HG02852 (cell line): ENCODE measurements around the gene BCAR3.
"Not testable (repeated sequence)": the region's sequence is repeated elsewhere in the genome, so short reads cannot be mapped to it uniquely, and the experiment has no call there.

Experiments
- ATAC-seq: cut with Tn5 transposase; IDR thresholded peaks from one replicate; pipeline ENCODE4 v1.9.1; 2021; ENCODE audit warnings: mild to moderate bottlenecking, moderate library complexity; ENCODE audit not compliant: unreplicated experiment

The BCAR3 gene

DNA sequence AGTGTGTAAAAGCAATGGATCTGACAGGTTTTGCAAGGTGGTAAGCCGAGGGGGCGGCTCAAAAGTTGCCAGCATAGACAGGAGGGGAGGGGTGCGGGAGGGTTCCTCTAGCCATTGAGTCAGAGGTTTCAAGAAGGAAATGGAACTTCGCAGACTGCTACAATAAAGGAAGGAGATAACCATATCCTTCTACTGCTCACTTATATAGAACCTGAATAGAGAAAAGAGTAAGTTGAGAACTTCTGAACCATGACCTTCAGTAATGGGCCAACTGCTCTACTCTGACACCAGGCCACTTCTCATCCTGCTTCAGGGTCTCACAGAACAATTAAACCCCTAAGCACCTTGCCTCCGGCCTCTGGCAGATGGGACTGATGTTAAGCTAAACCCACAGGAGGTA, 26.3 kb upstream of the BCAR3 start:
- peak; percentile 58 for ATAC-seq

DNA sequence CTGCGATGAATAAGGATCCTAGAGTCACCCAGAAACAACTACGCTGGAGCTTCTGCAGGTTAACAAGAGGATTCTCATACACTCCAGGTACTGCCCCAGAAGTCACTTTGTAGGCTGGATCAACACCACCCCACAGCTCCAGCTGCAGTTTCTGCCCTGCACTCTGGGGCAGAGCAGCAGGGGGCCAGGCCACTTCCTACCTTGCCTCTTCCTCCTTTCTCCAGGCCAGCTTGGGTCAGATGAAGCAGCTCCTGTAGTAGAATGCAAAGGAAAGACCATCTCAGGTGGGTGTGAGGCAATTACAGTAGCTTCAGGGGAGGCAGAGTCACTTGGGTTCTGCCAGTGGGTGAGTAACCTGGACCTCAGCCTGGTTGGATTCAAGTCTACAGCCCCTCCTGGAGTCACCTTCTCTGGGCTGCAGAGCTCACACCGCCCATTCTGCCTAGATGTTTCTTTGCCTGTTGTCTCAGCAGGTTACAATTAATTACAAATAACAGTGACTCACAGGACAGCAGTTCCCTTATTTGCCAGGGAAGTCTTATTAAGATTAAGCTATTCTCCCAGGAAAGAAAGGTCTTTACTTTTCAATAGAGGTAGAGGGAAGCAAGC, 24.4 kb upstream of the BCAR3 start:
- no peak for ATAC-seq

DNA sequence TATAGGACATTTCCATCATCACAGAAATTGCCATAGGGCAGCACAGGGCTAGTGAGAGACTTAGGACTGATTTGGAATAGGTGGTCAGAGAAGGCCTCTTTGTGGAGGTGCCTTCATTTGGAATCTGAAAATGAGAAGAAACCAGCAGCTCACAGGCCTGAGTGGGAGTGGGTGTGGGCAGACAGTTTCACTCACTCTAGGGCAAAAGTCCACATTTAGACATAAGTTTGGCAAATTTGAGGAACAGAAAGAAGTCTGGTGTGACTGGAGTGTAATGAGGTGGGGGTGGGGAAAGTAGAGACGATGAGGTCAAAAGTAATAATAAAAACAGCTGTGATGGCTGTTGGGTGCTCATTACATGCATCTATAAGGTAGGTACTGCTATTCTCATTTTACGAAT, 22.4 kb upstream of the BCAR3 start:
- ATAC-seq, result peak; percentile 48

DNA sequence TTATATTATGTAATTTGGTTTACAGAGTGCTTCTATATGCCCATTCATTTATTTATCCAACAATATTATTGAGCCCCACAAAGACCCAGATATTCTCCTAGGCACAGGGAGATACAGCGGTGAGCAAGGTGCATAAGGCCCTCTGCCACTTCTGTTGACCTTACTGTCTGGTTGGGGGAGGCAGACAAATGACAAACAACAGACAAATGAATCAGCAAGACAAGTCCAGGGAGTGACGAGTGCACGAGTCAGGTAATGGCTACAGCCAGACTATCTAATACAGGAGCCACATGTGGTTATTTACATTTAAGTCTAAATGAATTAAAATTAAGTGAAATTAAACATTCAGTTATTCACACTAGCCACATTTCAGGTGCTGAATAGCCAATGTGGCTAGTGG, 22.0 kb upstream of the BCAR3 start:
- peak; percentile 10 for ATAC-seq

DNA sequence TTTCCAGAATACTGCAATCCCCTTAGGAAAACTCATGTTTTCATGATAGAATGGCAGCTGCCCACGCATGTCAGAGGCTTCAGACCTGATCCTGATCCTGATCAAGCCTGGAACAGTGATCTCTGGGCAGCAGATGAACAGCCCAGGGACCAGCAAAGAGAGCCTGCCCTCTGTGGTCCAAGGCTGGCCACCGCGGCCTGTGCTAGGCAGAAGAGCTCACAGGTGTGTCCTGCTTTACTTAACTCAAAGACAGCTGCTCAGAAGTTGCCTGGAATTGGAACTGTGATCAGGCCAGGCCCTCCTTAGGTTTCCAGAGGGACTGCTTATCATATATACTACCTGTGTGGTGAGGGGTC, 21.2 kb upstream of the BCAR3 start:
- no peak for ATAC-seq

DNA sequence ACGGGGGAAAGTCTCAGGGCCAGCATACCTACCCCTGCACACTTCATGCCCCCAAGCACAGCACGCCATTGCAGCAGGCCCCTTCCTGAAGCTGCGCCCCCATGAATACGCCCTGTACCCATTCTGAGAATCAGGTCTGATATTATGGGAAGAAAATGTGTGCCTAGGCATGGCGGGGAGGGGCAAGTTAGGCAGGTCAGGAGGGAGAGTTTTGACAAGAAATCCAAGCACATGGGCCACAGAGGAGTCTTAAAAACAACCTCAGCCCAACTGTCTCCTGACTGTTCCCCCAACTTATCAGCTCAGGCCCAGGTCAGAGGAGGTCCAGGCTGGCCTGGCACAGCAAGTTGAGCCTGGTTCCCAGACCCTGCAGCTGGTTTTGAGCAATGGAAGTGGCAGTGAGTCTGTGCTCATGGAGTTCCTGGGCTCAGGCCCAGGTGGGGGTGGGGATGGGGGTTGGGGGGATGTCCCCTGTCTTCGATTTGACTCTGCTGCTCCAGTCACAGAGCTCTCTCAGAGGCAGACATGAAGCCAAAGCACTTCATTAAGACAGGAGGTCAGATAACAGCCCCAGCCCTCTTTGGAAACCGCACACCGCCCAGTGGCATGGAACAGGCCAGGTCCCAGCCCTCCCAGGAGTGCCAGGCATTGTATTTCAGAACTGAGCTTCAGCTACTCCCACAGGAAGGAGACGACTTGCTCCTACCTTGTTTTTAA, 20.6 kb upstream of the BCAR3 start:
- peak; percentile 39 for ATAC-seq

DNA sequence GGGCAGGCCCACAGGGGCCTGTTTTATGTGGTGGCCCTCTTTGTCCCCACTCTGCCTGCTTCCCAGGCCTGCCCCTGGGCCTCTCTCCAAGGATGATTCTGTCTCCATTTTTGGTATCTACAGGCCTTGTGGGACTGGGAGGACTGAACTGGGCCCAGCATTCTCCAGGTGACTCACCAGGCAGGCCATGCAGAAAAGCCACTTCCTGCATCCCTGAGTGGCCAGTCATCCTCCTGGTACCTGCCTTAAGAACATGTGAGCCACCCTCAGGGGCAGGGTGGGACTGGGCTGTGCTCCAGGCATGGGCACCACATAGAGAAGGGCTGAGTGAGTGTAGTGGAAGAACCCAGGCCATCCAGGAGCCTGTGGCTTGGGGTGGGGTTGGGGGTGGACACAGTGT, 20.0 kb upstream of the BCAR3 start:
- ATAC-seq, result peak; percentile 26

DNA sequence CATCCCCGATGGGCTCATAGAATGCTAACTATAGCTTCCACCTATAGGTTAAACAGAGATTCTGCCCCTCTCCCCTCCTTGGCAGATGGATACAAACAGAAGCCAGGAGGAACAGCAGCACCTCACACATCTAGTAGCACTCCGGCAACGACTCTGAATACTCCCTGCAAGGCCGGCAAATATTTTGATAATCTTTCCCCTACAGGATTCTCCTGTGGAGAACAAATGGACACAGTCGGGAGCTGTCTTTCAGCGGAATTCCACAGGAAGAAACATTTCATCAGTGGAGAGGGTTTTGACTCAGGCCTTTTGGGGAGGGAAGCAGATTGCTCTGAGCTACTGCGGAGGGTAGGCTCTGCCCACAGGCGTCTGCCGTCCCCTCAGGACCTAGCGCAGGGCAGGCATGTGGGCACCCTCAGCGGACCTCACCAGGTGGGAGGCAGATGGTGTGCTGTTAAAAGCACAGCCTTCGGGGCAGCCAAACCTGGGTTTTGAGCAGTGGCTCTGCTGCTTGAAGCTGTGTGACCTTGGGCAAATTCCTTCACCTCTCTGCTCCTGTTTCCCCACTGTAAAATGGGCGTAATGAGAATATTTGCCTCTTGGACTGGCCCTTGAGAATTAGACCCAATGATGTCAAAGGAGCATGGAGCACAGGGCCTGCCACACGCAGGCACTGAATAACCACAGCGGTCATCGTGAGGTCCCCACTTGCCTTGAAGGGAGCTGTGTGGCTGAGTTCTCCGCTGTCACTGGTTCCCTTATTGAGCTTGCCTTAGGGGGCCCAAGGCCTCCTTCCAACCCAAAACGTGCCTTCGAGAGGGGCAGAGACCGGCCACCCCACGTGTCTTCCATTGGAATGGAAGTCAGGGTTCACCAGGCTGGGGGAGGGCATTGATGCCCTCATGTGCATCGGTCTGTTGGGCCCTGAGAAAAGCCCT, 19.2 kb upstream of the BCAR3 start:
- ATAC-seq, result no peak

DNA sequence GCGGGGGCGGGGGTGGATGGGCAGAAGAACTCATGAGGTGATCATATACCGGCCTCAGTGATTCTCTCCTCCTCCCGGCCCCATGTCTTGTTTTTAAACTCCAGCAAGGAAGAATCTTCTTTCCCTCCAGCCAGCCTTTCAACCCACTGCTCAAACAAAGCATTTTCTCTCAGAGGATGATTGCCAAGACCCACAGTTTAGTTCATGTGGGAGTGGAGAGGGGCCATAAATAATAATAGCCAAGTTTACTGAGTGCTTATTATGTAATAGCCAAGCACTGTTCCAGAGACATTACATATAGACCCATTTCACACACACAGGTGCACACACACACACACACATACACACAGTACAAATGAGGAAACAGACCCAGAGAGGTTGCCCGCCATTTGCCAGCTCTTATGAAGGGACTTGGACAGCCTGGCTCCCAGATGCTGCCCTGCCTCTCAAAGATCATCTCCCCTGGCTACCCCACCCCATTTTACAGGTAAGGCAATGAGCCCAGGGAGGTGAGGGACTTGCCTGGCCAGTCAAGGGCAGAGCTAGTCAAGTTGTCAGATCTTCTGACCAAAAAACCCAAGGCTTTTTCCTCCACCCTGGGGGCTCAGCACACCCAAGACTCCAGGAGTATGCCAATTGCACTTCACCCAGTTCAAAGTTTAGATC, 18.0 kb upstream of the BCAR3 start:
- ATAC-seq, result no peak

DNA sequence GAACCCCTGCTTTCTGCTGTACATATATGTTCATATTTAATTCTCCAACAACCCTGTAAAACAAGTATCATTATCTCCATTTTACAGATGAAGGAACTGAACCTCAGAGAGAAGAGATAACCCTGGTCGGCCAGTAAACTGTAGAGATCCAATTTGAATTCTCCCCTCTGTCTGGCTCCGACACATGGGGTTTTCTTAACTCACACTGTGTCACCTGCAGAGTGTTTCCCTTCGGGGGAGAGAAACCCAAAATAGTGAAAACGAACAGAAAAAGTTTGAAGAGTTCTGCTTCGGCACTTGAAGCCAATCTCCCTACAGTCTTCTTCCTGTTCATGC, 17.4 kb upstream of the BCAR3 start:
- no peak for ATAC-seq

DNA sequence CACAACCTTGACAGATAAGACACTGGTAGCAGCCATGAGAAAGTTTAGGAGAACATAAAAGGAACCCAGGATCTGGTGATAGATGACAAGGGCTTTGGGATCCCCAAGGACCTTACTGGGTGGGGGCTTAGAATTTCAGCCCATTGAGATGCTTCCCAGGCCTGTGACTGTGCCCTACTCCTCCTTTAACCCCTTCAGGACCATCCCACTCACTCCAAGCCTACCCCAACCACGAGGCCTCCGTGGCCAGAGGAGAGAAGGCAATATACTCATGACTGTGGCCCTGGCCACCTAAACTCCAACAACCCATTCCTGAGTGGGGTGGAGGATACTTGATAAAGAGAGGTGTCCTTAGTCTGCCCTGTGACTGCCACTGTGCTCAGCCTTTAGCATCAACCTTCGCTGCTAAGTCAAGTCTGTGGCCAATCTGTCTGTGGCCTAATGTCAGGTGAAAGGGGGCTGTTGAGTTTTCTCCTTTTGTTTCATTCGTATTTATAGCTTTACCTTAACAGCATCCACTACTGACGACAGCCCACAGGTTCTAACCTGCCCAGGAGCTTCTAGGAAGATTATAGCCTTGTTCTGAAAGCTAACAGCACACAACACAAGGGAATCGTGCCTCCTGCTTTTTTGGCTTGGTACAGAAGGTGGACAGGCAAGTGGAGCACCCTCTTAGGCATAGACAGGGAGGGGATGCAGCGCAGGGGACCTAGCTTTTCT, 16.9 kb upstream of the BCAR3 start:
- ATAC-seq, result no peak

DNA sequence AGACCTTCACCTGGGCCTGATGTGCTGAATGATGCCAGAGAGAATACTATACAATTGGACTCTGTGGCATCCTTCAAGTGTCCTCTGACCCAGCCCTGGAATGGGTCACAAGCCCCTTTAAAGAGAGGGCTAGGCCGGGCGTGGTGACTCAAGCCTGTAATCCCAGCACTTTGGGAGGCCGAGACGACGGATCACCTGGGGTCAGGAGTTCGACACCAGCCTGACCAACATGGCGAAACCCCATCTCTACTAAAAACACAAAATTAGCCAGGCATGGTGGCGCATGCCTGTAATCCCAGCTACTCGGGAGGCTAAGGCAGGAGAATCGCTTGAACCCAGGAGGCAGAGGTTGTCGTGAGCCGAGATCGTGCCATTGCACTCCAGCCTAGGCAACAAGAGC, 15.9 kb upstream of the BCAR3 start:
- not testable (repeated sequence) for ATAC-seq

DNA sequence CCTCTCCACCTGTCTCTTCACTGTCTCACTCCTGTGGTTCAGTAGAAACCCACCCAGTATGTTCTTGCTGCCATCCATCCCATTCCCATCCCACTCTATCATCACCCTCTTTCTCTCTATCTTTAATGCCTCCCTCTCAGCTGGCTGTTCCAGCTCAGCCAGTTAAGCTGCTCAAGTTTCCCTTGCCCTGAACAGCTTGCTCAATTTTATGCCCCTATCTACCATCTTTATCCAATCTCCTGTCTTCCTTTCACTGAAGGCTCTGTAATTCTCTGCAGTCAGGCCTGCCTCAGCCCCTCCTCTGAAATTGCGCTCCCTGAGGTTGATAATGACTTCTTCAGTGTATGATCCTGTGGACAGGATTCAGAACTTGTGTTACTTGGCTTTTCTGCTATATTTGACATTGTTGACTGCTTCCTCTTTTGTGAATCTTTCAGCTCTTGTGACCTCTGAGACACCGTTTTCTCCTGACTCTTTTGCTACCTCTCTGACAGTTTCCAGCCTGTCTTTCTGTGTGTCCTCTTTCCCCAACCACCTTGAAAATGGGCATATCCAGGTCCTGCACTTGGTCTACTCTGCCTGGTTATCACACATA, 13.9 kb upstream of the BCAR3 start:
- peak; percentile 36 for ATAC-seq

DNA sequence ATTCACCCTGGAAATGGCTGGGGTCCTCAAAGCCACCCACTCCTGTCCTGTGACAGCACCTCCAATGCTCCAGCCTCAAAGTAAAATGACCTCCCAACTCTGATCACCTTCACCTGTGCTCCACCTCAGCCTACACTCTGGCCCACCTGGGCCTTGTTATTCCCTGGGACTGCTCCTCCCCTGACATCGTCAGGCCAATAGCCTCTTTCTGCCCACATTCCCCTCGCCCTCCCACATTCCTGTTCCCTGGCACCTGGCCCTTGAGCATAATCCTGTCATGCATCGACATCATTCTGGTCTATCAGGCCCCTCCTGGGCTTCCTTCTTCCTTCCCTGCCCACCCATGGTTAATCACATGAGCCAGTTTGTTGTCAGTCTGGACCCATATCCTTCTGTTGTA, 13.2 kb upstream of the BCAR3 start:
- ATAC-seq, result no peak

DNA sequence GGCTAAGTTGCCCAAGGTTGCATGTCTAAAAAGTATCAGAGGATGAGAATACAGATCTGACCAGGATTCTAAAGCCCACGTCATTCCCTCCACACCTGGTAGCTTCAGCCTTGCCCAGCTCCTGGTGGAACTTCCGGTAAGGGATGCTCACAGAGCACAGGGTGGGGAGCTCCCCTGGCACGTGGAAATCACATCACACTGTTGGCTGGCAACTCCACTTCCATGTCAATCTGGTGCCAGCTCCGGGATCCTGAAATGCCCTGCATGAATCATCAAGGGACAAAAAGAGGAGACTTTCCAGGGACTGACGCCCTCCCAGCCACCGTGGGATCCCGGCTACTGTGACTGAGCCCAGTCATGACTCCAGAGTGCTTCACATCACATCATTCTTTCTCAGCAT, 12.4 kb upstream of the BCAR3 start:
- no peak for ATAC-seq

DNA sequence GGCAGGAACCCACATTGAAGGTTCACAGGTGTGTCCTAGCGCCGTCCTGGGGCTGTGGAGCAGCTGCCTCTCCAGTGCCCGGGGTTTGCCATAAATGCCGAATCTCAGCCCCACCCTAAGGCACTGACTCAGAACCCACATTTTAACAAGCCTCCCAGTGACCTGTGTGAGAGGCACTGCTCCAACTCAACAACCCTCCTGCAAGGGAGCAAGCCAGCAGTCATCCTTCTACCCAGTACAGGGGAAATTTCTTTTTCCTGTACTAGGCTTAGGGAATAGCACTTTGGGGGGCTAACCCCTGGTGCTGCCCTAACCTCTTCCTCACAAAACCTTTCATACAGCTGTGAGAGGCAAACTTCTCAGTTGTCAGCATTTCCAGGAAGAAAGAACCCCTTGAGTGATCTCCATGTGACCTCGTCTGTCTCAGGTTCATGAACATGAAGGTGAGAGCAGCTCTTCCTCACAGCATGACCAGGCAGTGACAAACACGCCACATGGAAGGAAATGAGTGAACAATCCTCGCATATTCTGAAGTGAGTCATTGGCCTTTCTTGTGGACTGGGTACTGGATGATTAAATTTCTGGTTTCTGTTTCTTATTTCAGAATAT, 11.4 kb upstream of the BCAR3 start:
- peak; percentile 80 for ATAC-seq

DNA sequence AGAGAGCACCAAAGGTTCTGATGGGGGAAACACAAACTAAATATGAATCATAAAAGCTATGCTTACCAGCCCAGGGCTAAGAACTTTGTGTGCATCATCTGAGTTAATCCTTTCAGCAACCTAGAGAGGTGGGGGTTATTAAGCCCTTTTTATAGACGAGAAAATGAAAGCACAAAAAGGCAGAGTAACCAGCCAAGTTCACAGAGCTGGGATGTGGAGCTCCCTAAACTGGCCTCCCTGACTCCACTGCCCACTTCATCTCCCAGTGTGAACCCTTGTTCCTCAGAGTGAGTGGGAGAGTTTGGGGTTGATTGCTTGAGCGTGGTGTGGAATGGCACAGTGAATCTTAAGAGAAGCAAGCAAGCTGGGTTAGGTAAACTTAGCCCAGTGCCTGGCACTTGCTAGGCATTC, 10.8 kb upstream of the BCAR3 start:
- no peak for ATAC-seq

DNA sequence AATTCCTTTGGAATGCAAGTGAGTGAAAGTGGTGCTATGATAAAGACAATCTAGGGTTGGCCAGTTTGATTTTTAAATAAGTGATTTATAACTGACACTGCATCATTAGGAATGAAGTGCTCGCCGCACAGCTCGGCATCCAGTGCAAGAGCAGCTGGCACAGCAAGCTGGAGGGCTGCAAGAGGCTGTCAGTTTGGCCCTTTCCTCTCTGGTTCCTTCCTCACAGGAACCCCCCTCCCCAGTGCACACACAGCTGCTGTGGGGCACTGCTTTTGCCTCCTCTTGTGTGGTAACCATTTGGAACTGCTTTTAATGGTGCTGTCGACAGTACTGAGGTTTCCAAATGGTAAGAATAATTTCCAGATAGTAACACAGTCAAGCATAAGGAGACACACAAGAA, 10.4 kb upstream of the BCAR3 start:
- ATAC-seq, result no peak

DNA sequence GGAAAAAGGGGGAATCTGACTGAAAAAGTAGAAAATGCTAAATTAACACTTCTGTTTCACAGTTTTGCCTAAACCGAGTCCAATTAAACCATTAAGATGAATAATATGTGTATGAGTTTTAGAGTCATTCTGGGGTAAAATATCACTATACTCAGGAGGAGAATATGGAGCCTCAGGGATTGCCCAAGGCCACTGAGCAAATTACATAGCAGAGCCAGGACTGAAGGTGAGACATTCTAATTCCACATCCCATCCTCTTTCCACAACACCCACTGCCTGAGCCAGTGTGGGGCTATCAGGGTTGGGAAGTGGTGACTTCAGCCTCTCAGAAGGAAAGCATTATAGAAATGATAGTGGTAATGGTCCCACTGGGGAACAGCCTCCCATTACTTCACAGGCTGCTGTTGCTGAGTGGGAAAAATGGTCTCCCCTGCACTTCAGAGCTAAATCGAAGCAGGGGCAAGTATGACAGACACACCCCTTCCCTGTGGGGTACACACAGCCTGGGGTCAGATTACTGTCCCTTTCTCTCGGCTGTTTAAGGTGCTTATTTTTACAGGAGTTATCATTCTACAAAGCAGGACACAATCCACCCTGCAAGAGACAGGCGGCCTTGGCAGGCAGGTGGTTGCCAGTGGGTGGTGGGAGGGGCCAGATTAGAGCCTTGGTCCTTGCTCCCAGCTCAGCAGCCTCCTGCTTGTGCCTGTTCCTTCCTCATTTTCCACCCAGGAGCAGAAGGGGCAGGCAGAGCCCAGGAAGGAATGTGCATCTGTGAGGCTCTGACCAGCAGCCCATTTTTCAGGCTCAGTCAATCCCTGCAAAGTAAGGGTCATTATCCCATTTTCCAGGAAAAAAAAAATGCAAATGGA, 9.5 kb upstream of the BCAR3 start:
- no peak for ATAC-seq
